ENCODE data around the gene RIT1.

RIT1 gene

DNA sequence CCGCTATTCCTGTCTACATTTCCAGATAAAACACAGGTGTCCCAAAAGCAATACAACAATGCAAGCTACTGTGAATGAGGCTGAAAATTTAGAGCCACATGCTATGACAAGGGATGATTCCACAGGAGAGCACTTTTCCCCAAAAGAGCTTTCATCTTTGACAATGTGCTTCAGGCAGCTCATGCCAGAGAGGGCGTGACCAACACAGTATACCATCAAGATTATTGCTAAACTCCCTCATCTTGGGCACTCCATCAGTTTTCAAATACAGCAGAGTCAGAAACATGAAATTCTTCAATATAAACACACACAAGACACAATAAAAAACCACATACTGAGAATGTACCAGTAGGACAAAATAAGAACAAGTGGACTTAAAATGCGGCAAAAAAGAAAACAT lies 60.8 kb downstream of the RIT1 start:
- no peak for DNase-seq

- DNase-seq, result no peak
Observed at GRCh38 chr1:155847823-155848529, 63.2 kb downstream of the RIT1 start.

Measured in inflammatory macrophage treated with lipopolysaccharide for 4 hours (primary cell).